Ascending aorta (tissue), 2 donors: Measurements from ENCODE around the gene CDY2B. TPM values are rescaled to one million over a fixed set of nuclear protein-coding genes. Genes with fewer than 3 reads are reported as not detected.
"Not testable (repeated sequence)": the region's sequence is repeated elsewhere in the genome, so short reads cannot be mapped to it uniquely, and the experiment has no call there.

Experiments used
- DNase-seq, 2 donors: peaks; one replicate each; pipeline ENCODE4 v3.0.0-alpha.2; 2019; ENCODE audit warnings: low spot score in 2 of 2
- H3K27ac ChIP-seq, 2 donors: fragments of 200-600 bp; sonication (generic); one replicate each; pipeline ENCODE4 v1.5.1; 2016 to 2017; ENCODE audit warnings: mild to moderate bottlenecking in 1 of 2
- H3K27me3 ChIP-seq: fragments of 200-600 bp; sonication (generic); one replicate; pipeline ENCODE4 v1.5.1; 2017
- H3K36me3 ChIP-seq, 2 donors: fragments of 200-600 bp; sonication (generic); one replicate each; pipeline ENCODE4 v1.5.1; 2016
- H3K4me1 ChIP-seq, 2 donors: fragments of 200-600 bp; sonication (generic); one replicate each; pipeline ENCODE4 v1.5.1; 2016 to 2017; ENCODE audit warnings: mild to moderate bottlenecking in 1 of 2
- H3K4me3 ChIP-seq, 2 donors: fragments of 200-600 bp; sonication (generic); one replicate each; pipeline ENCODE4 v1.5.1; 2016 to 2017; ENCODE audit warnings: mild to moderate bottlenecking in 1 of 2
- H3K9me3 ChIP-seq, 2 donors: fragments of 200-600 bp; sonication (generic); one replicate each; pipeline ENCODE4 v1.5.1; 2016
- intact Hi-C: fragments of 100-400 bp; cut with DNase I; formaldehyde crosslinking; loops from one replicate; pipeline ENCODE4 v1.15.1; 2023
- total RNA-seq: library from RNA; depleted of rRNA; stranded (reverse); fragments of >200 nt; gene quantifications from one replicate; pipeline ENCODE4 v1.1.0, GENCODE V29; 2016

Gene CDY2B, protein sequence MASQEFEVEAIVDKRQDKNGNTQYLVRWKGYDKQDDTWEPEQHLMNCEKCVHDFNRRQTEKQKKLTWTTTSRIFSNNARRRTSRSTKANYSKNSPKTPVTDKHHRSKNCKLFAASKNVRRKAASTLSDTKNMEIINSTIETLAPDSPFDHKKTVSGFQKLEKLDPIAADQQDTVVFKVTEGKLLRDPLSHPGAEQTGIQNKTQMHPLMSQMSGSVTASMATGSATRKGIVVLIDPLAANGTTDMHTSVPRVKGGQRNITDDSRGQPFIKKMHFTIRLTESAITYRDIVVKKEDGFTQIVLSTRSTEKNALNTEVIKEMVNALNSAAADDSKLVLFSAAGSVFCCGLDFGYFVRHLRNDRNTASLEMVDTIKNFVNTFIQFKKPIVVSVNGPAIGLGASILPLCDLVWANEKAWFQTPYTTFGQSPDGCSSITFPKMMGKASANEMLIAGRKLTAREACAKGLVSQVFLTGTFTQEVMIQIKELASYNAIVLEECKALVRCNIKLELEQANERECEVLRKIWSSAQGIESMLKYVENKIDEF
- not detected for total RNA-seq

DNA sequence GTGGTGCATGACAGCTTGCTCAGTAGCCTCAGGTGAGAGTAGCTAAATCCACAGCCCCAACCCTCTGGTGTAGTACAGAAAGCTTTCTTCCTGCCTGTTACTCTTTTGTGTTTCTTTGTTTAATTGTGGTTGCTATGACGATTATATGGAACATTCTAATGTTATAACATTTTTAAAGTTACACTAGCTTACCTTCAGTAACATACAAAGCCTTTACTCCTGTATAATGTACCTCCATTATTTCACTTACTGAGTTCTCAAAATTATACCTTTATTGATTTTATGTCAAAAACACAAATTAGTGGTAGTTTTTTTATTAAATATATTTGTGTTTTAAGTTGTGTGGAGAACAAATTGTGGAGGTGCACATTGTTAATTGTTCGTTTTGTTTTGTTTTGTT lies at the start of gene CDY2B:
CDY2B (minus strand) TSS at position 101 of the 400 bp plus-strand sequence. CDS start 328 bp downstream, outside the sequence.
- H3K27me3 ChIP-seq, H3K36me3 ChIP-seq, H3K4me3 ChIP-seq, H3K4me1 ChIP-seq, intact Hi-C loops, DNase-seq, H3K9me3 ChIP-seq, H3K27ac ChIP-seq: not testable (repeated sequence)

DNA sequence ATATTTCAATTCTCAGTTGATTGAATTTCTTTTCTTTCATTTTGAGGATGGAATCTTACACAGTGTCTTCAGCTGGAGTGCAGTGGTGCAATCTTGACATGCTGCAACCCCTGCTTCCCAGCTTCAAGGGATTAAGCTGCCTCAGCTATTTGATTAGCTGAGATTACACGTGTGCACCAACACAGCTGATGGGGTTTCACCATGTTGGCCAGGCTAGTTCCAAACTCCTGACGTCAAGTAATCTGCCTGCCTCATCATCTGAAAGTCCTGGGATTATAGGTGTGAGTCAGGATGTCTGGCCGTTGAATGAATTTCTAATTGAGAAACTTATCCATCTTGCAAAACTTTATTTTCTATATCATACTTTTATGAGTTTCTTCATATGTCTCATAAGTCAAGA lies 28.0 kb upstream of the CDY2B start:
- H3K9me3 ChIP-seq, intact Hi-C loops: not testable (repeated sequence)

DNA sequence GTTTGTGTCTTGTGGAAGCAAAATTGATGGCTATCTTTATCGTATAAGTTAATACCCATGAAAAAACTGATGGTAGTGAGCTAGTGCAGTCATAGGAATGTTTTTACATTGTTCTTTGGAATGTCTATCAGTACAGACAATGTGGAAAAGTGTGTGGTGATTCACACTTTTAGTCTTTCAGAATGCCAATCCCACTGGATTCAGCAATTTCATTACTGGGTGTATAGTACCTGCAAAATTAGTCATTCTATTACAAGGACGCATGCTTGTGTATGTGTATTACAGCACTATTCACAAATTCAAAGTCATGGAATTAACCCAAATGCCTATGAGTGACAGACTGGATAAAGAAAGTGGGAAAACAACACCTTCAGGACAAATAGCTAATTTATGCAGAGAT lies 27.3 kb upstream of the CDY2B start:
- H3K4me3 ChIP-seq, H3K27ac ChIP-seq, H3K27me3 ChIP-seq, DNase-seq, H3K36me3 ChIP-seq, H3K4me1 ChIP-seq, intact Hi-C loops, H3K9me3 ChIP-seq: not testable (repeated sequence)

More for the DNA sequence above, 28.0 kb upstream of the CDY2B start:
- DNase-seq, H3K36me3 ChIP-seq, H3K27me3 ChIP-seq, H3K4me1 ChIP-seq, H3K4me3 ChIP-seq, H3K27ac ChIP-seq: not testable (repeated sequence)

DNA sequence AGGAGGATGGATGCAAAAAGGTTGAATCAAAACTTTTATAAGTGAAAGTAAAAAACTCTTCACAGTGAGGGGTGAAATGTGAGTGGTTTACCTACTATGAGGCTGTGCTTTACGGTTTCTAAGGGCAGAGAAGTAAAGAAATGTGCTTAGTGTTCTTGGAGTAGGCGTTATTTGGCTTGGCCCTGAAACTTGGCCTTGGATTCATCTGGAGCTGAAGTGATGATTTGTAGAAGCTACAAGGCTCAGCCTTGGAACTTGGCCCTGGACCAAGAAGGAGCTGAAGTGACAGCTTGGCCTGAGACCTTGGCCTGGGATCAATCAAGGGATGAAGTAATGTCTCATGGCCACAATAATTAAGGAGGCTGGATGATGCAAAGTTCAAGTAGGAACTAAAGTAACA lies 1.7 kb upstream of the CDY2B start:
- H3K27ac ChIP-seq, H3K4me3 ChIP-seq, H3K36me3 ChIP-seq, intact Hi-C loops, H3K4me1 ChIP-seq, H3K27me3 ChIP-seq, DNase-seq, H3K9me3 ChIP-seq: not testable (repeated sequence)

DNA sequence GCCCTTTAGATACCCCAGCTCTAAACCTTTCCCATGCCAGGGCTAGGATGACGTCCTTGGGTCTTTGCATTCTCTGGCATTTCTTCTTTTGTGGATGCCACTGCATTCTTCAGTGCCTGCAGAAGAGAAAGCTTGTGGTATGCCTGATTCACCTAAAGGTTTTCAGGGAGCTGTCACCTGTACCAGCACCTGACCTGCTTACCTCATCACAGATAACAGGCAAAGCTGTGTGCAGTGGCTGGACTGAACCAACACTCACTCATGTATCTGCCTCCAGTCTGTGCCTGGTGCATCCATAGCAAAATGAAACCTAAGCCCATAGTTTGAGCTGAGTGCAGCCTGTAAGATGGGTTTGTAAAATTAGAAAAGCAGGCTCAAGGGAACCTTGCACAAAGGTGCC lies 3.3 kb downstream of the CDY2B start:
- H3K9me3 ChIP-seq, H3K4me1 ChIP-seq, H3K27me3 ChIP-seq, H3K4me3 ChIP-seq, intact Hi-C loops, DNase-seq, H3K27ac ChIP-seq, H3K36me3 ChIP-seq: not testable (repeated sequence)

DNA sequence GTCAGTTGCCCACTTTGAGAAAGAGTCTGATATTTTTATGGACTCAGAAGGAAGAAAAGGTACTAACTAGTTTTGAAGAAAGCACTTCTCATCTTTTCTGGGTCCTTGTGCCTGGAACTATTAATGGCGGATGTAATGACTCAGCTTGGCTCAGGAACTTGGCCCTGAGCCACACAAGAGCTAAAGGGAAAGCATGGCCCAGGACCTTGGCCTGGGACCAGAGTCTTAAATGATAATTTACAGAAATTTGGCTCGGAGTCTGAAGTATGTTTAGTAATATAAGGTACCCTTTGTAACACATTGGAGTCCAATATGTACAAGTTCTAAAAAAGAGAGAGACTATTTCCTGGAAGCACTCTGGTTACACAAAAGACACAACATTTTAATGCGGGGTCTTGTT lies 4.6 kb downstream of the CDY2B start:
- DNase-seq, H3K4me3 ChIP-seq, H3K27me3 ChIP-seq, H3K4me1 ChIP-seq, H3K36me3 ChIP-seq, H3K9me3 ChIP-seq, H3K27ac ChIP-seq, intact Hi-C loops: not testable (repeated sequence)

DNA sequence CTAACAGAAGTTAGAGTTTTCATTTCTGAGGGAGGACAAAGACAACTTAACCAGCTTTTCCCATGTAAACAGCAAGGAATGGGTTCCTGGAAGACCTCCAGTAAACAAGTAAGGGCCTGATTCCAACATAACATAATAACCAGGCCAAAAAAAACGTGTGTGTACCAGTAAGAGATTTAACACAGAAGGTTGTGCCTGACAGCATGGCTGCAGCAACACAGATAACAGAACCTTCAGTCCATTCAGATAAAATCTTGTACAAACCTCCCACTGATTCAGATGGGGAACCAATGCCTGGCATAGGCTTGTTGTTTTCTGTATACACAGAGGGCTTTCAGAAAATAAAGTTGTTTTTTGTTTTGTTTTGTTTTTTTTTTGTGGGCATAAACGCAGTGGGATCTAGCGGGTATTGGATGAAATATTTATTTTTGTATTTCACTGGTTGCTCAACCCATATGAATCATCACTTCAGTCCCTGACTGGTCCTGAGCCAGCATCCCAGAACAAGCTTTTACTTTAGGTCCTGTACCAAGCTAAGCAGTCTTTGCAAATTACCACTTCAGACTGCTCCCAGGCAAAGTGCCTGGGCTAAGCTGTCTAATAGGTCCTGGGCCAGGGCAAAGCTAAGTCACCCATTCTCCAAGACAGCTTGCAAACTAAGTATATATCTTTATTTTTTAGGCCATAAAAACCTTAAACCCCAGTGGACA lies 8.7 kb downstream of the CDY2B start:
- intact Hi-C loops, H3K27me3 ChIP-seq, H3K4me3 ChIP-seq, H3K9me3 ChIP-seq, H3K36me3 ChIP-seq, DNase-seq, H3K4me1 ChIP-seq, H3K27ac ChIP-seq: not testable (repeated sequence)

DNA sequence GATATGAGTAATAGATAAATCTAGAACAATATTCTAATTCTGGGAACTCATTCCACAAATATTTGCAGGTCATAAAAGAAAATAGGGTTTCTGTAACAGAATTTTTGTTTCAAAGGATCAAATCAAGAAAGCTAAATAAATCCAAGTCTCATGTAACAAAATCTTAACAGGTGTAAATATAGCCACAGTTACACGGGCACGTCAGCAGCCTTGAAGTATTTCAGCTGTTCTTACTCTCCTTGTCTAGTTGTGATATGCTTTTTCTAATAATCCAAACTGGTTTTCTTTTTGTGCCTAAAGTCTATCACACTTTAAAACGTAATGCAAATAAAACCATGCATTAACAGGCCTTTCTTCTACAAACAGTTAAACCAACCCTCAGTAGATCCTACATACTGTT lies 9.3 kb downstream of the CDY2B start:
- H3K27me3 ChIP-seq, H3K4me3 ChIP-seq, H3K36me3 ChIP-seq, intact Hi-C loops, H3K4me1 ChIP-seq, H3K9me3 ChIP-seq, DNase-seq, H3K27ac ChIP-seq: not testable (repeated sequence)

DNA sequence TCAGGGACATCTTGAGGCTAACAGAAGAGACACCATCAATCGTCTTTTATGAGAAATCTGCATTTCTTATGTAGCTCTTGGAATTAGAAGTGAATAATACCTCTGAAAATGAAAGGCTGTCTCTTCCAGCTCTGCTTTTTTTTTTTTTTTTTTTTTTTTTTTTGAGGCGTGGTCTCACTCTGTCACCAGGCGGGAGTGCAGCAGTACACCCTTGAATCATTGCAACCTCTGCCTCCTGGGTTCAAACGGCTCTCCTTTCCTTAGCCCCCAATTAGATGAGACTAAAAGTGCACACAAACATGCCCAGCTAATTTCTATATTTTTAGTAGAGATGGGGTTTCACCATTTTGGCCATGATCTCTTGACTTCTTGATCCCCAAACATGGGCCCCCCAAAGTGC lies 12.2 kb downstream of the CDY2B start:
- H3K4me3 ChIP-seq, H3K27me3 ChIP-seq, H3K9me3 ChIP-seq, H3K4me1 ChIP-seq, intact Hi-C loops, H3K36me3 ChIP-seq, H3K27ac ChIP-seq, DNase-seq: not testable (repeated sequence)

DNA sequence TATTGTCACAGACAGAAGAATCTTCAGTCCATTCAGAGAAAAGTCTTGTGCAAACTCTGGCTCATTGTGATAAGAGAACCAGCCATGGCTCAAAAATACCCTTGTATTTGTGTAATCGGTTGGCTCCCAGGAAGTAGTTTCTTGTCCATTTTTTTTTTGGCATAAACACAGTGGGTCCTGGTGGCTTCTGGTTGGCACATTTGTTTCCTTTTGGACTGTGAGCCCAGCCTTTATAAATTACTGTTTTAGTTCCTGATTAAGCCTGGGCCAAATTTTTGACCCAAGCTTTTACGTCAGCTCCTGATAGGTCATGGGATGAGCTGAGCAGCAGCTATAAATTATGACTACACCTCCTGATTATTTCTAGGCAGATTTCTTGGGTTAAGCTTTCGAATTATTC lies 19.4 kb downstream of the CDY2B start:
- intact Hi-C loops, H3K36me3 ChIP-seq, H3K27me3 ChIP-seq, H3K9me3 ChIP-seq, H3K27ac ChIP-seq, H3K4me1 ChIP-seq, H3K4me3 ChIP-seq, DNase-seq: not testable (repeated sequence)

DNA sequence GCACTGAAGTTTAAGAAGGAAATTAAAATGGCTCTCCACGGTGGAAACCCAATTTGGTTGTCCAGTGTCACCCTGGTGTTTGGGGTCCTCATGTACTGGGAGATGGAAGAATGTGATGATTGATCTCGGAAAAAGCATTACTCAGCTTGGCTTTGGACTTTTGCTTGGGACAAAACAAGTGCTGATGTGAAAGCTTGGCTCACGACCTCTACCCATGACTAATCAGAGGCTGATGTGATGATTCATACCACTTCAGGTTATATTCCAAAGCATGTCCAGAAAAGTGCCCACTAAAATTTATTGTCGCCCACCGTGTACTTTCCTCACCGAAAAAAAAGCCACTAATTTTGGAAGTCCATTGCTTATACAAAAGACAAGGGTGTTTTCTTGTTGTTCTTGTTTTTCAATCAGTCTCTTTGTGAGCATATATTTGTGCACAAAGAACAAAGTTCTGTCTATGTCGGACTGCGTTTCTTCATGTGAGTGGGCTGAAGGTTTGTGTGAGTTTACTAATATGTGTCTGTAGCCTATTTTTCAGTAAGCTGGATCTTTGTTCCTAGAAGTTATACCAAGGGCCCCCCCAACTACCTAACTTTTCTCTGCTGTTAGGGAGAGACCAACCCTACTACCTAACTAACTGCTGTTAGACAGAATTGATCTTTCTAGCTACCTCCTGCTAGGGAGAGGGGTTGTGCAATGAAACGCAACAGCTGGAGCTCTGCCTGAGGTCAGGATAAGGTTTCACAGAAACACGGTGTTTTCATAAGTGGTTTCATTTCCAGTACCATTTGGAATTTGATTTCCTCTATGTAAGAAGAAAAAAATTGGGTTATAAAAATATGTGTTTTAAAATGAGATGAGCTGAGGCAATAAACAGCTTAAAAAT lies 22.8 kb downstream of the CDY2B start:
- H3K27ac ChIP-seq, H3K9me3 ChIP-seq, H3K4me1 ChIP-seq, DNase-seq, intact Hi-C loops, H3K36me3 ChIP-seq, H3K4me3 ChIP-seq, H3K27me3 ChIP-seq: not testable (repeated sequence)

DNA sequence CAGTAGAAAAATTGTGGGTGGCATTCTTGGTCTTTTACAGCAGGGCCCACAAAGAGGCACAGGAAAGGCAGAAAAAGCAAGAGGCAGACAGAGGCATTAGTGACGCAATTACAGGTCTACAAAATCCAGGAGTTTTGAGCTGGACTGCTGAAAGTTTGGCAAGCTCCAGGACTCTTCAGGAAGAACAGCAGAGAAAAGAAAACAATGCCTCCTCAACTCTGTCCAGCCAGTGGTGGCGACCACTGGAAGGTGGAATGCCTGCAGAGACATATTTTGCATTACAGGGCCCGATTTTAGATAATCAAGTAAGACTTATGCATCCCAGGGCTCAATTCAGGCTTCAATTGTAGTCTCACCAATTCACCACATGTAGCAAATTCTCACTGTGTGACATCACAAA lies 23.5 kb downstream of the CDY2B start:
- intact Hi-C loops, H3K27me3 ChIP-seq, H3K4me3 ChIP-seq, H3K27ac ChIP-seq, H3K4me1 ChIP-seq, DNase-seq, H3K9me3 ChIP-seq, H3K36me3 ChIP-seq: not testable (repeated sequence)

DNA sequence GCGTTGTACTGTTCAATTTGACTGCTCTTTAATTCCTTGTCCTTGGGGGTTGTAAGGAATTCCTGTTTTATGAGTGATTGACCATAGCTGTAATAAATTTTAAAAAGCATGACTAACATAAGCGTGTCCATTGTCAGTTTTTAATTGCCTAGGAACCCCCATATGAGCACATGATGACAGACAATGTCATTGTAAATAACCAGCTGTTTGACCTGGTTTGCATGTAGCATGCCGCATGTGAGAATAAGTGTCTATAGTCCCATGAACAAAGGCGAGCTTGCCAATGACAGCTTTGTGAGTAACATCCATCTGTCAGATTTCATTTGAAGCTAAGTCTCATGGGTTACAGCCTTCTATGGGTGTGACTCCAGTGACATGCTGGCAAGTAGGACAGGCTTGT lies 30.9 kb downstream of the CDY2B start:
- H3K4me1 ChIP-seq, H3K27me3 ChIP-seq, H3K27ac ChIP-seq, H3K9me3 ChIP-seq, intact Hi-C loops, H3K36me3 ChIP-seq, H3K4me3 ChIP-seq, DNase-seq: not testable (repeated sequence)

DNA sequence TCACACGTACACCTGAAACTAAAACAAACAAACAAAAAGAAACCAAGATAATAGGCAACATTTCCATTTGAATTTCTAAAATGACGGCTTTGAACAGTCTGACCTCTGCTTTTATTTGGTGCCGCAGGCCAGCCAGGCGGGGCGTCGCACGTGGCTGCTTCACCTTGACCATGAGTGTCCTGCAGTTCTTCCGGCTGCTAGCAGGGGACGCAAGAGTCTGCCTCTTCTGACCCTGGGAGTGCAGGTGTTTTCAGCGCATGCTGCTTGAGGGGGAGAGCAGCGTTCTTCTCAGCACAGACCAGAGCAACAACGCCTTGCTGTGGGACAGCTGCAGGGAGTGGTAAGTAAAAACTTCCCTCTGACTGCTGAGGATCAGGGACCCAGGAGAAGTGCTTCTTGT lies 47.9 kb downstream of the CDY2B start:
- H3K36me3 ChIP-seq, H3K27ac ChIP-seq, DNase-seq, H3K4me3 ChIP-seq, H3K4me1 ChIP-seq, H3K27me3 ChIP-seq, H3K9me3 ChIP-seq, intact Hi-C loops: not testable (repeated sequence)
